NCI-H748 treated with DMSO at 0.1 percent for 48 hours (cell line): Measurements from ENCODE around the gene ACOT11.
"Not testable (repeated sequence)": the region's sequence is repeated elsewhere in the genome, so short reads cannot be mapped to it uniquely, and the experiment has no call there.

Experiments
- DNase-seq: peaks from one replicate; lab custom pipeline; 2025; lab: John Stamatoyannopoulos, UW

The ACOT11 gene

DNA sequence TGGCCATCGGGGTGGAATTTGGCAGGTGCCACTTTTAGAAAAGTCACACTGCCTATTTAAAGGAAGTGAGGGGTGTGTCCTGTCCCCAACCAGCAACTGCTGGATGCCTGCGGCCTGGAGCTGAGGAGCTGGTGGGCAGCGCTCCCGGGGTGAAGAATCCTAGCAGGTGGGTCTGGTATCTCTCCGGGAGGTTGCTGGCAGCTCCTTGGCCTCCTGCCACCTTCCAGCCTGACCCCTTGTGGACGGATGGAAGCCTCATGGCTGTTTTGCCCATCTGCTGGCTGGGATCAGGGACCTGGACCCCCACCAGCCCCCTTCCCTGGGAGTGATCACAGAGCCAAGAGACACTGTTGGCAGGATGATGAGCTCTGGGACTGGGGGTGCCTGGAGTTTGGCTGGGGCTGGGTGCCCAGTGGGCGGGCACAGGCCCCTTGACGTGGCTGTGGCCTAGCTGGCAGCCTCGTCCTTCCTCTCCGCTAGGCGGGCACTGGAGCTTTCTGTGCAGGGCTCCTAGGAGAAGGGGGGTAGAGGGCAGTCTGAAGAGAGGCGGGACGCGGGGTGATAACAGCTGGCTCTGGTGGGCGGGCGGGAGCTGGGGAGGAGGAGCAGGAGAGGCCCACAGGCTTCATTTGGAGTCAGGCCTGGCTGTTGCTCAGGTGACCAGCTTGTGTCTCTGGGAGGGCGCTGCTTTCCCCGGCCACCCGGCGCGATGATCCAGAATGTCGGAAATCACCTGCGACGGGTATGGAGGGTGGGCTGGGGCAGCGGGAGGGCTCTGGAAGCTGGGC, at the start of gene ACOT11:
Gene ACOT11, plus strand, starts transcription at position 628 of the 788 bp plus-strand sequence. Its CDS starts 82 bp downstream, at position 710.
- DNase-seq, result no peak

GRCh38 chr1:54498383-54499096, 49.5 kb upstream of the ACOT11 start:
- DNase-seq, result no peak

GRCh38 chr1:54499097-54499359, 49.0 kb upstream of the ACOT11 start:
- DNase-seq, result no peak

DNA sequence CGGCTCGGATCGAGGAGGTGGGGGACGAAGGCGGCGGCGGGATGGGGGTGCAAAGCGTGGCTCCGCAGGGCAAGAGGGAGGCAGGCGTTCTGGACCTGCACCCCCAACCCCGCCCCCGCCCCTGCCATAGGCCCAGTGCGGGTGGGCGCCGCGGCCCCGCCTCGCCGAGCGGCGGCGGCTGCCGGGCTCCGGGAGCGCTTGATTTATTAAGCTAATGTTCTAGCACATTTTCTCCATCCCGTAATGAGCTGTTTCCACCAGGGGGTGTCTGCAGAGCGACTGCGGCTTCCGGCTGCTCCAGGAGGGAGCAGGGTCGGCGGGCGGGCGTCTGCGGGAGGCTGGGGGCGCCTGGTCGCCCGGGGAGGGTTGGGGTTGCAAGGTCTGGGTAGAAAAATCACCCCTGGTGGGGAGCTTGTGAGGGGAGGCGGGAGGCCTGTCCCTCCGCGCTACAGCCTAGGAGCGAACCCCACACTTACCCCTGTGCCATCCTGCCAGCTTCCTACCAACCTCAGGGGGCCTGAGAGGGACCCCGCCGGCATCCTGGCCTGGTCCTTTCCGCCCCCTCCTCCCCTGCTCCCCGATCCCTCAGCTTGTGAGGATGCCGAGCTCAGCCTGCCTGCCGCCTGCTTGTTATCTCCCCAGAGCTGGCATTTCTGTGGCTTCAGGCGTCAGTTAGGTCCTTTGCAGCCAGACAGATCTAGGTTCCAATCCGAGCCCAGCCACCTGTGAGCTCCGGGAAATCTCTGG, 48.5 kb upstream of the ACOT11 start:
- peak; percentile 57 for DNase-seq

- DNase-seq, result no peak
These were observed 48.0 kb upstream of the ACOT11 start for GRCh38 chr1:54500107-54500431.

GRCh38 chr1:54501849-54502248, 46.2 kb upstream of the ACOT11 start:
- DNase-seq, result no peak

GRCh38 chr1:54502342-54502741, 45.7 kb upstream of the ACOT11 start:
- no peak for DNase-seq

- DNase-seq, result no peak
These were observed 41.4 kb upstream of the ACOT11 start for GRCh38 chr1:54506594-54506993.

GRCh38 chr1:54507033-54507870, 40.8 kb upstream of the ACOT11 start:
- DNase-seq, result no peak

GRCh38 chr1:54510715-54511270, 37.2 kb upstream of the ACOT11 start:
- no peak for DNase-seq

- not testable (repeated sequence) for DNase-seq
These were observed 34.0 kb upstream of the ACOT11 start for GRCh38 chr1:54513921-54514580.

DNA sequence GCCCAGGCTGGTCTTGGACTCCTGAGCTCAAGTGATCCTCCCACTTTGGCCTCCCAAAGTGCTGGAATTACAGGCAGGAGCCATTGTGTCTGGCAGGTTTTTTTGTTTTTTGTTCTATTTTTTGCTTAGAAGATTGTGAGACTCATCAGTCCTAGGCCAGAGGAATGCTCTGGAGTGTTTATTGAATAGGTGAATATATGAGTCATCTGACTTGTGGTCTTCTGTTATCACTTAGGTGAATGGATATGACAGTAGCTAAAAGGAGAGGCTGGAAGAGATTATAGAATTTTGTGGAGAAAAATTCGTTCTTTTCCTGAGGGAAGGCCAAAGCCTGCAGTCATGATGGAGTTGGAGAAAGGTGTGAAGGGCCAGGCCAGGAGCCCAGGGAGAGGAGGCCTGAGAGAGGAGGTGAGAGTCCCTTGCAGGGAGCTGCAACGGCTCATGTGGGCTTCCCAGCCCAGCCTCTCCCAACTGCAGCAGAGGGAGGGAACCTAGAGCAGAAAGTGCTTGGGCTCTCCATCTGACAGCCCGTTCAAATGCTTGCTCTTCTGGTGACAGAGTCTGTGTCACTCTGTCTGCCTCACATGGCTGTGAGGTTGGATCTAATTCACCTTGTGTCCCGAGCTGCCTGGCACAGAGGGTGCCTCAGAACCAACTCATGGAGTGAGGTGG, 31.6 kb upstream of the ACOT11 start:
- no peak for DNase-seq

GRCh38 chr1:54517496-54517895, 30.5 kb upstream of the ACOT11 start:
- no peak for DNase-seq

GRCh38 chr1:54518489-54518888, 29.5 kb upstream of the ACOT11 start:
- no peak for DNase-seq

- no peak for DNase-seq
These were observed 28.3 kb upstream of the ACOT11 start for GRCh38 chr1:54519709-54520108.

DNA sequence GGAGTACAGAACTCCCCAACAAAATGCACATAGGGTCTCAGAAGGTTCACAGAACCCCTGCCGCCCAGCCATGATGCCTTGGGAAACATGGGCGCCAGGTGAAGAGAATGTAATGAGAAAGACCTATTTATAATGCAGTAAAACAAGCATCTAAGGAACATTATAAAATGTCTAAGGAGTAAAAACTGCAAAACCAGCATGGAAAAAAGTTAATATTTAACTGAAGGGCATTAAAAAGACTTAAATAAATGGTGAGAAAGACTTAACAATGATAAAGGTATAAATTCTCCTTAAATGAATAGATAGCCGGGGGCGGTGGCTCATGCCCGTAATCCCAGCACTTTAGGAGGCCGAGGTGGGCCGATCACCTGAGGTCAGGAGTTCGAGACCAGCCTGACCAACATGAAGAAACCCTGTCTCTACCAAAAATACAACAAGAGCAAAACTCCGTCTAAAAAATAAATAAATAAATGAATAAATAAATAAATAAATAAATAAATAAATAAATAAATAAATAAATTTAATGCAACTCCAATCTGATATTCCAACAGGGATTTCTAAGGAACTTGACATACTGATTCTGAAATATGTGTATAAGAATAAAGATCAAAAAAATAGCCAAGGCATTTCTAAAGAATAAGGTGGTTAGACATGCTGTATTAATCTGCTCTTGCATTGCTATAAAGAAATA, 27.3 kb upstream of the ACOT11 start:
- DNase-seq, result no peak

- DNase-seq, result not testable (repeated sequence)
These were observed 21.5 kb upstream of the ACOT11 start for GRCh38 chr1:54526565-54526964.

GRCh38 chr1:54528613-54529012, 19.4 kb upstream of the ACOT11 start:
- no peak for DNase-seq

DNA sequence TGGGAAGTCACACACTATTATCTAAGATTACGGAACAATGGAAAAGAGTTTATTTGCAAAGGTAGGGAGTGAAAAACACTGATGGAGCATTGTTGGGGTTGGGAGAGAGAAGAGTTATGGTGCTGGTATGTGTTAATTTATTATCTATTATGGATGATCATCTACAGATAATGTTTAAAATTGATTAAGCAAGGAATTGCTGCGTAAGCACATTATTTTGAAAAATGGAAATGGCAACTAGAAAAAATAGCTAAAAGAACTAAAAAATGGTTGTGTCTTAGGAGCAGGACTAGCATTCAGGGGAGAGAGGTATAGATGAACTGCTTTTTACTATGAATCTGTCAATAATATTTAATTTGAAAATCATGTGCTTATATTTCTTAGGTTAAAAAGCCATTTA, 16.0 kb upstream of the ACOT11 start:
- no peak for DNase-seq

DNA sequence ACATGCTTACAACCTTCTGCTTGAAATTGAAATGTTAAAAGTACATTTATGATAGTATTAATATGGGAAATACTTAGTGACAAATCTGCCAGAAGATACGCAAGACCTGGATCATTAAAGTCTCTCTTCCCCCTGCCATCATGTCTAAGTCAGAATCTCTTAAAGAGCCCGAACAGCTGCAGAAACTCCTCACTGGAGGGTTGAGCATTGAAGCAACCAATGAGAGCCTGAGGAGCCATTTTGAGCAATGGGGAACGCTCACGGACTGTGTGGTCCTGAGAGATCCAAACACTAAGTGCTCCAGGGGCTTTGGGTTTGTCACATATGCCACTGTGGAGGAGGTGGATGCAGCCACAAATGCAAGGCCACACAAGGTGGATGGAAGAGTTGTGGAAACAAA, 11.4 kb upstream of the ACOT11 start:
- not testable (repeated sequence) for DNase-seq
